ENCODE data around the gene MRPL34. TPM values are rescaled to one million over a fixed set of nuclear protein-coding genes. Genes with fewer than 3 reads are reported as not detected.

The MRPL34 gene
- total RNA-seq, 4 donors from 2014 or later = 131 to 173 (median 147) TPM

DNA sequence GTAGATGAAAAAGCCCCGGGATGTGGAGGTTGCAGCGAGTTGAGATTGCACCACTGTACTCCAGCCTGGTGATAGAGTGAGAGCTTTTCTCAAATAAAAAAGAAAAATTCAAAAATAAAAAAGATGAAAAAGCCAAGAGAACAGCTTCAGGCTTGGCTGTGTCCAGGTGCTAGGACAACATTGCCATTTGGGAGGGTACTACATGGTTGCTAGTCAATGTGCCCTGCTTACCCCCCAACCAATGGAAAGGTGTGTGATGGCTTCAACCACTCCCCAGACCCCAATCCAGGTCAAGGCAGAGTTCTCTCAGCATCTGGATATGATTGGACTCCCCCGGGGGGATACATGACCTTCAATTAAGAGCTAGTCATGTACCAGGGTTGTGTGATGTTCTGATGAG is 26.2 kb upstream of the MRPL34 start:
- intact Hi-C loops (cut with DNase I) = no loop called here
- H3K9me3 ChIP-seq = no peaks in the 10 kb centered on the region
- peaks cover 14 to 20% (median 18%) of the 10 kb centered on the region in 4 donors for H3K4me1 ChIP-seq
- TF ChIP-seq POLR2AphosphoS5 (IDR thresholded peaks at IDR 0.05) (no peak), EP300 (IDR thresholded peaks at IDR 0.05) (no peak), POLR2A (IDR thresholded peaks at IDR 0.05; ENCODE audit: low read depth) (no peak)
- TF ChIP-seq, protein P1, sequence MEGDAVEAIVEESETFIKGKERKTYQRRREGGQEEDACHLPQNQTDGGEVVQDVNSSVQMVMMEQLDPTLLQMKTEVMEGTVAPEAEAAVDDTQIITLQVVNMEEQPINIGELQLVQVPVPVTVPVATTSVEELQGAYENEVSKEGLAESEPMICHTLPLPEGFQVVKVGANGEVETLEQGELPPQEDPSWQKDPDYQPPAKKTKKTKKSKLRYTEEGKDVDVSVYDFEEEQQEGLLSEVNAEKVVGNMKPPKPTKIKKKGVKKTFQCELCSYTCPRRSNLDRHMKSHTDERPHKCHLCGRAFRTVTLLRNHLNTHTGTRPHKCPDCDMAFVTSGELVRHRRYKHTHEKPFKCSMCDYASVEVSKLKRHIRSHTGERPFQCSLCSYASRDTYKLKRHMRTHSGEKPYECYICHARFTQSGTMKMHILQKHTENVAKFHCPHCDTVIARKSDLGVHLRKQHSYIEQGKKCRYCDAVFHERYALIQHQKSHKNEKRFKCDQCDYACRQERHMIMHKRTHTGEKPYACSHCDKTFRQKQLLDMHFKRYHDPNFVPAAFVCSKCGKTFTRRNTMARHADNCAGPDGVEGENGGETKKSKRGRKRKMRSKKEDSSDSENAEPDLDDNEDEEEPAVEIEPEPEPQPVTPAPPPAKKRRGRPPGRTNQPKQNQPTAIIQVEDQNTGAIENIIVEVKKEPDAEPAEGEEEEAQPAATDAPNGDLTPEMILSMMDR (IDR thresholded peaks at IDR 0.05) = no peak
- no peak overlapping the region for H3K27ac ChIP-seq (replicated peaks in 1 of 4)
- 93% methylated on average over 3 of the region's 3 CpGs for WGBS
- DNase-seq (ENCODE audit: extremely low spot score) = no peak
- H3K27me3 ChIP-seq = peaks cover 0 to 29% (median 12%) of the 10 kb centered on the region in 4 donors
- no peak overlapping the region for H3K4me3 ChIP-seq
- H3K36me3 ChIP-seq = peaks cover 19 to 56% (median 49%) of the 10 kb centered on the region in 4 donors

DNA sequence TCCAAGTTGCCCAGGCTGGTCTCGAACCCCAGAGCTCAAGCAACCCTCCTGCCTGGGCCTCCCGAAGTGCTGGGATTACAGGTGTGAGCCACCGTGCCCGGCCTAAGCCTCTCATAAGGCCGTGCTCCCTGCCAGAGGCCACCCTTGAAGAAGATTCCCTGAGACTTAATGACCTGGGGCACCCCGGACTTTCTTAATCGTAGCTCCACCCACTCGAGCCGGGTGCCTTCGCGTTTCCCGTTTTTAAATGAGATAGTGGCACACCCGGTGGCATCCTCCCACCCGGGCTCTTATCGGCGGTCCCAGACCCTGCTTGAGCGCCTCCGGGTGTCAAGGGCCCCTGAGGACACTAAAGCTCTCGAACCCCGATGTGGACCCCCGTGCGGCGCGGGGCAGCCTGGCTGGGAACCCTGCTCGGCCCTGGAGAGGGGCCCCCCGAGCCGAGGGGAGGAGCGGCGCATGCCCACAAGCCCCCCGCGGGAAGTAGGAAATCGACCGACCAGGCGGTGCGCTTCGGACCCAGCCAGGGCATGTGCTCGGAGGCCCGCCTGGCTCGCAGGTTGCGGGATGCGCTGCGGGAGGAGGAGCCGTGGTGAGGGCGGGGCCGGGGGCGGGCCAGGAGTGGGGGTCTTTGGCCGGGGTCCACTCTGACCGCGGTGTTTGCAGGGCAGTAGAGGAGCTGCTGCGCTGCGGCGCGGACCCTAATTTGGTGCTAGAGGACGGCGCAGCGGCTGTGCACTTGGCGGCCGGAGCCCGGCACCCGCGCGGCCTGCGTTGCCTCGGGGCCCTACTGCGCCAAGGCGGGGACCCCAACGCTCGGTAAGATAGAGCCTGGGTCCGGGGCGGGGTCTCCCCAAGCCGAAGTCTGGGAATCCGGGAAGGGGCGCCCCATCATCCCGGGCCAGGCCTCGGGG is 24.0 kb upstream of the MRPL34 start, which contains the start of gene ANKLE1:
TSS of gene ANKLE1 (plus strand) at position 511 of the 914 bp plus-strand sequence. CDS start at position 531, 20 bp downstream.
- Histone ChIP-seq H3K9me3 (no peaks in the 10 kb centered on the region), H3K27ac (replicated peaks in 1 of 4) (no peak within 1 kb of the TSS), H3K27me3 (peaks cover 0 to 29% (median 12%) of the 10 kb centered on the region in 4 donors), H3K4me3 (peak within 1 kb of the TSS; percentile 35 to 57 (median 48)), H3K4me1 (peaks cover 14 to 20% (median 18%) of the 10 kb centered on the region in 4 donors), H3K36me3 (peaks cover 6 to 34% (median 27%) of the 10 kb centered on the region in 4 donors)
- 8% methylated on average over 49 of the region's 75 CpGs for WGBS
- intact Hi-C loops (cut with DNase I) = loop anchor here (1.0 to 2.0 kb wide), 2 partner anchors 76 to 215 kb away; no protein-coding TSS in a partner anchor
- DNase-seq (ENCODE audit: extremely low spot score) = no peak
- TF ChIP-seq, protein P1 (IDR thresholded peaks at IDR 0.05) = no peak
- no peak for TF ChIP-seq EP300 (IDR thresholded peaks at IDR 0.05)
- TF ChIP-seq POLR2A (IDR thresholded peaks at IDR 0.05; ENCODE audit: low read depth) = no peak
- TF ChIP-seq POLR2AphosphoS5 (IDR thresholded peaks at IDR 0.05) = no peak

DNA sequence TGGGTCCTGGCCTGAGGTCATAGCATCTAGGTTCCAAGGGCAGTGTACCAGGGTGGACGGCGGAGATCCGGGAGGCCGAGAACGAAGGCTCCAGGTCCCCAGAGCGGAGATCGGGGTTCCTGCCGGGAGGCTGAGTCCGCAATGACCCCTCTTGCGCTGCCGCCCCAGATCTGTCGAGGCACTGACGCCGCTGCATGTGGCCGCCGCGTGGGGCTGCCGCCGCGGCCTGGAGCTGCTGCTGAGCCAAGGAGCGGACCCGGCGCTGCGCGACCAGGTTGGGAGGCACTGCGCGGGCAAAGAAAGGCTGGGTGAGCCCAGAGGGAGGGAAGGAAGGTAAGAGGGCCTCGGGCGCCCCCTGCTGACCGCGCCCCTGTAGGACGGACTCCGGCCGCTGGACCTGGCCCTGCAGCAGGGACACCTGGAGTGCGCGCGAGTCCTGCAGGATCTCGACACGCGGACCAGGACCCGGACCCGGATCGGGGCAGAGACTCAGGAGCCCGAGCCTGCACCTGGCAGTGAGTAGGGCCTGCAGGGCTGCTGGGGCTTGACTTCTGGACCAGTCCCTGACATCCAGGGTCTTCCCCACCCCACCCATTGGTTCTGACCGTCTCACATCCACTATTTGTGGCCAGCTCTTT is 23.1 kb upstream of the MRPL34 start:
- H3K4me3 ChIP-seq = peak overlapping the region; percentile 35 to 57 (median 48)
- no peak overlapping the region for H3K27ac ChIP-seq (replicated peaks in 1 of 4)
- intact Hi-C loops (cut with DNase I) = loop anchor here (1.0 to 2.0 kb wide), 2 partner anchors 77 to 216 kb away; no protein-coding TSS in a partner anchor
- peaks cover 14 to 20% (median 18%) of the 10 kb centered on the region in 4 donors for H3K4me1 ChIP-seq
- DNase-seq (ENCODE audit: extremely low spot score) = peak; percentile 96
- H3K9me3 ChIP-seq = no peaks in the 10 kb centered on the region
- peaks cover 0 to 29% (median 12%) of the 10 kb centered on the region in 4 donors for H3K27me3 ChIP-seq
- WGBS = 11% methylated on average over 14 of the region's 45 CpGs
- H3K36me3 ChIP-seq = peaks cover 6 to 24% (median 17%) of the 10 kb centered on the region in 4 donors
- TF ChIP-seq POLR2A (IDR thresholded peaks at IDR 0.05; ENCODE audit: low read depth) (no peak), POLR2AphosphoS5 (IDR thresholded peaks at IDR 0.05) (peak in 1 of 2 donors; percentile 34), EP300 (IDR thresholded peaks at IDR 0.05) (no peak)
- TF ChIP-seq, protein P1 (IDR thresholded peaks at IDR 0.05) = peak; percentile 91 to 96 (median 95)

DNA sequence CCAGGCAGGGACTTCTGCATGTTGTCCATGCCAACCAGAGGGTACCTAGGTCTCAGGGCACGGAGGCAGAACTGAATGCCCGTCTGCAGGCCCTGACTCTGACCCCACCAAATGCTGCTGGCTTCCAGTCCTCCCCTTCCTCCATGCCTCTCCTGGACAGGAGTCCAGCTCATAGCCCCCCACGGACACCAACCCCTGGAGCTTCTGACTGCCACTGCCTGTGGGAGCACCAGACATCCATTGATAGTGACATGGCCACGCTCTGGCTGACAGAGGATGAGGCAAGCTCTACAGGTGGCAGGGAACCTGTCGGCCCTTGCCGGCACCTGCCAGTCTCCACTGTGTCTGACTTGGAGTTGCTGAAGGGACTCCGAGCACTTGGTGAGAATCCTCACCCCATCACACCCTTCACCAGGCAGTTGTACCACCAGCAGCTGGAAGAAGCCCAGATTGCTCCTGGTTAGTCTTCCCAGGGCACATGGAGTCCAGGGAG is 22.1 kb upstream of the MRPL34 start:
- TF ChIP-seq EP300 (IDR thresholded peaks at IDR 0.05) = no peak
- no peak for TF ChIP-seq POLR2A (IDR thresholded peaks at IDR 0.05; ENCODE audit: low read depth)
- no peak for TF ChIP-seq POLR2AphosphoS5 (IDR thresholded peaks at IDR 0.05)
- TF ChIP-seq, protein P1 (IDR thresholded peaks at IDR 0.05) = no peak

More for the DNA sequence above, 22.1 kb upstream of the MRPL34 start:
- Histone ChIP-seq H3K4me3 (no peak overlapping the region), H3K27ac (replicated peaks in 1 of 4) (no peak overlapping the region), H3K4me1 (peaks cover 14 to 20% (median 18%) of the 10 kb centered on the region in 4 donors), H3K9me3 (no peaks in the 10 kb centered on the region), H3K27me3 (peaks cover 0 to 29% (median 12%) of the 10 kb centered on the region in 4 donors), H3K36me3 (peaks cover 4 to 15% (median 8%) of the 10 kb centered on the region in 4 donors)
- 93% methylated on average over 6 of the region's 7 CpGs for WGBS
- DNase-seq (ENCODE audit: extremely low spot score) = no peak
- intact Hi-C loops (cut with DNase I) = loop anchor here (2.0 kb wide), 1 partner anchor 217 kb away; no protein-coding TSS in a partner anchor
